ENCODE results near the gene CCDC61. TPM values are rescaled to one million over a fixed set of nuclear protein-coding genes. Genes with fewer than 3 reads are reported as not detected.

CCDC61 gene
- polyA plus RNA-seq, 3 donors = 4.3 to 8.8 (median 6.1) TPM

GRCh38 chr19:45981350-45981749 is 13.9 kb upstream of the CCDC61 start:
- Histone ChIP-seq H3K36me3 (replicated peaks in 1 of 2; ENCODE audit: control insufficient read depth in 1 of 2, insufficient read depth in 2 of 2, low read length in 2 of 2) (no peaks in the 10 kb centered on the region), H3K27me3 (ENCODE audit: control insufficient read depth in 2 of 2, insufficient read depth in 2 of 2, low read length in 2 of 2) (no peaks in the 10 kb centered on the region), H4K20me1 (ENCODE audit: insufficient read depth, low read length) (no peaks in the 10 kb centered on the region), H3K9me3 (replicated peaks in 1 of 2; ENCODE audit: control insufficient read depth in 1 of 2, insufficient read depth in 1 of 2, low read length in 2 of 2) (no peaks in the 10 kb centered on the region), H3K4me3 (replicated peaks in 1 of 3; ENCODE audit: low read depth in 2 of 3, low read length in 3 of 3) (no peak overlapping the region), H3K4me2 (replicated peaks; ENCODE audit: extremely low read depth, low read length, poor library complexity, severe bottlenecking) (no peak overlapping the region), H3K4me1 (ENCODE audit: control insufficient read depth in 1 of 2, insufficient read depth in 2 of 2, low read length in 2 of 2) (no peaks in the 10 kb centered on the region), H2AFZ (ENCODE audit: insufficient read depth, low read depth, low read length, poor library complexity, severe bottlenecking) (no peak overlapping the region), H3K27ac (ENCODE audit: low read depth in 1 of 2, low read length in 2 of 2) (no peak overlapping the region), H3K79me2 (ENCODE audit: insufficient read depth, low read length) (no peaks in the 10 kb centered on the region), H3K9ac (ENCODE audit: insufficient read depth, low read length, poor library complexity, severe bottlenecking) (no peak overlapping the region)
- Mint-ChIP-seq H3K9me3 (peaks cover 0 to 3% (median 0%) of the 10 kb centered on the region in 7 donors), H3K27ac (no peak overlapping the region), H3K27me3 (ENCODE audit: low read depth in 3 of 3) (peaks cover 11 to 31% (median 29%) of the 10 kb centered on the region in 3 donors), H3K4me3 (no peak overlapping the region), H3K36me3 (no peaks in the 10 kb centered on the region), H3K4me1 (no peaks in the 10 kb centered on the region)
- intact Hi-C loops (cut with micrococcal nuclease) = no loop called here
- WGBS (ENCODE audit: insufficient coverage) = 74% methylated on average over 2 of the region's 2 CpGs
- TF ChIP-seq CTCF (IDR thresholded peaks at IDR 0.05) = no peak
- no peak for DNase-seq

GRCh38 chr19:45985321-45985720 is 9.9 kb upstream of the CCDC61 start:
- no peak overlapping the region for H3K4me3 ChIP-seq (replicated peaks in 1 of 3; ENCODE audit: low read depth in 2 of 3, low read length in 3 of 3)
- H3K36me3 ChIP-seq (replicated peaks in 1 of 2; ENCODE audit: control insufficient read depth in 1 of 2, insufficient read depth in 2 of 2, low read length in 2 of 2) = no peaks in the 10 kb centered on the region
- Mint-ChIP-seq H3K27me3 (ENCODE audit: low read depth in 3 of 3) (peaks cover 15 to 31% (median 25%) of the 10 kb centered on the region in 3 donors), H3K9me3 (peaks cover 0 to 3% (median 0%) of the 10 kb centered on the region in 7 donors), H3K4me3 (no peak overlapping the region), H3K4me1 (no peaks in the 10 kb centered on the region), H3K36me3 (no peaks in the 10 kb centered on the region), H3K27ac (no peak overlapping the region)
- H3K9me3 ChIP-seq (replicated peaks in 1 of 2; ENCODE audit: control insufficient read depth in 1 of 2, insufficient read depth in 1 of 2, low read length in 2 of 2) = no peaks in the 10 kb centered on the region
- no peaks in the 10 kb centered on the region for H4K20me1 ChIP-seq (ENCODE audit: insufficient read depth, low read length)
- H3K27ac ChIP-seq (ENCODE audit: low read depth in 1 of 2, low read length in 2 of 2) = no peak overlapping the region
- no peak overlapping the region for H3K9ac ChIP-seq (ENCODE audit: insufficient read depth, low read length, poor library complexity, severe bottlenecking)
- DNase-seq = no peak
- no peaks in the 10 kb centered on the region for H3K4me1 ChIP-seq (ENCODE audit: control insufficient read depth in 1 of 2, insufficient read depth in 2 of 2, low read length in 2 of 2)
- H3K27me3 ChIP-seq (ENCODE audit: control insufficient read depth in 2 of 2, insufficient read depth in 2 of 2, low read length in 2 of 2) = peaks cover 0 to 2% of the 10 kb centered on the region in 2 donors
- no peak overlapping the region for H2AFZ ChIP-seq (ENCODE audit: insufficient read depth, low read depth, low read length, poor library complexity, severe bottlenecking)
- no peak overlapping the region for H3K4me2 ChIP-seq (replicated peaks; ENCODE audit: extremely low read depth, low read length, poor library complexity, severe bottlenecking)
- H3K79me2 ChIP-seq (ENCODE audit: insufficient read depth, low read length) = no peaks in the 10 kb centered on the region
- WGBS (ENCODE audit: insufficient coverage) = 92% methylated on average over 2 of the region's 7 CpGs
- TF ChIP-seq CTCF (IDR thresholded peaks at IDR 0.05) = no peak
- intact Hi-C loops (cut with micrococcal nuclease) = no loop called here
